Activated T-helper 17 cell treated with anti-CD3 and anti-CD28 coated beads, Interleukin-2, amount 50 U/mL, for 72 hours (primary cell): ENCODE results near the gene PACRG. TPM values are rescaled to one million over a fixed set of nuclear protein-coding genes. Genes with fewer than 3 reads are reported as not detected.

Source experiments
- ATAC-seq: fragments of 150-1000 bp; cut with Tn5 transposase; replicated peaks from 2 replicates; pipeline ENCODE4 v1.10.0; 2021; ENCODE audit warnings: mild to moderate bottlenecking, moderate library complexity
- H3K27ac Mint-ChIP-seq: one replicate; pipeline ENCODE4 v1.8.0; 2022; ENCODE audit warnings: mixed read lengths
- H3K27me3 Mint-ChIP-seq: one replicate; pipeline ENCODE4 v1.8.0; 2022; ENCODE audit warnings: mixed read lengths
- H3K36me3 Mint-ChIP-seq: one replicate; pipeline ENCODE4 v1.8.0; 2022; ENCODE audit warnings: low read depth, mild to moderate bottlenecking, mixed read lengths
- H3K4me1 Mint-ChIP-seq: one replicate; pipeline ENCODE4 v1.8.0; 2022; ENCODE audit warnings: mixed read lengths
- H3K4me3 Mint-ChIP-seq: one replicate; pipeline ENCODE4 v1.8.0; 2022; ENCODE audit warnings: mild to moderate bottlenecking, mixed read lengths
- H3K9me3 Mint-ChIP-seq: one replicate; pipeline ENCODE4 v1.8.0; 2022; ENCODE audit warnings: mixed read lengths
- total RNA-seq, 2 donors: library from RNA; stranded (reverse); gene quantifications; one replicate each; pipeline ENCODE4 v1.2.3, GENCODE V29; 2022

The PACRG gene
- total RNA-seq, 2 donors from 2014 or later, result not detected

DNA sequence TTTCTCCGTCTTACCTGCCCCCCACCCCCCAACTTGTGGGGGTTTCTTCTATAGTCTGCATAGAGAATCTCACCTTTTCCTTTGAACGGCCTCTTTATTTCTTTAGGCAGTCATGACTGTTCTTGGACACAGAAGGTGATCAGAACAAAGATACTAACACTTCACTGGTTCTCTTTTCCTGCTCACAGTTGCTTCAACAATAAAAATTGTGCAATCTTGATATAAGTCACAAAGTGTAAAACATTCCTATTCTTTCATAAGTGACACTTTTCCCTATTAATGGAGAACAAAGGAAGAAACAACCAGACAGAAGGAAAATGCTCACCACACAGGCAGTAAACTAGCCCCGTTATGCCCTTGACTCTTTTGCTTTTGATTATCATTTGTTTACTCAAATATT is 448.3 kb downstream of the PACRG start:
- Mint-ChIP-seq H3K4me1 (no peaks in the 10 kb centered on the region), H3K9me3 (no peaks in the 10 kb centered on the region), H3K27ac (no peak overlapping the region), H3K27me3 (peaks cover 18% of the 10 kb centered on the region), H3K4me3 (no peak overlapping the region), H3K36me3 (no peaks in the 10 kb centered on the region)
- no peak for ATAC-seq

DNA sequence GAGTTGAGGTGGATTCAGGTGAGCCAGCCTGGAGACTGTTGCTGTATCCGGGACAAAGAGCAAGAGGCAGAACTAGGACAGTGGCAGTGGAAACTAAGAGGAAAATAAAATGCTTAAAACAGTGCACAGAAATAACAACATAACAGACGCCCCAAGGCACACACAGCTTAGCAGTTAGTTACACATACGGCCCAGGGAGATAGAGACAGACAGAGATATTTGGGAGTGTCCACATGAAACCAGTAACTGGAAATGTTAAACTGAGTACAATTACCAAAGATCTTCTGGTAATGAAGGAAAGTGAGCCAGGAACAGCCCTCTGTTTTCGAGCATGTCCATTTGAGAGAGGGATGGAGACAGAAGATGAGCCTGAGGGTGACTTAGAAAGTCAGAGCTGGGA is 449.2 kb downstream of the PACRG start:
- Mint-ChIP-seq H3K4me1 (no peaks in the 10 kb centered on the region), H3K4me3 (no peak overlapping the region), H3K36me3 (no peaks in the 10 kb centered on the region), H3K27ac (no peak overlapping the region), H3K9me3 (no peaks in the 10 kb centered on the region), H3K27me3 (peaks cover 23% of the 10 kb centered on the region)
- no peak for ATAC-seq

DNA sequence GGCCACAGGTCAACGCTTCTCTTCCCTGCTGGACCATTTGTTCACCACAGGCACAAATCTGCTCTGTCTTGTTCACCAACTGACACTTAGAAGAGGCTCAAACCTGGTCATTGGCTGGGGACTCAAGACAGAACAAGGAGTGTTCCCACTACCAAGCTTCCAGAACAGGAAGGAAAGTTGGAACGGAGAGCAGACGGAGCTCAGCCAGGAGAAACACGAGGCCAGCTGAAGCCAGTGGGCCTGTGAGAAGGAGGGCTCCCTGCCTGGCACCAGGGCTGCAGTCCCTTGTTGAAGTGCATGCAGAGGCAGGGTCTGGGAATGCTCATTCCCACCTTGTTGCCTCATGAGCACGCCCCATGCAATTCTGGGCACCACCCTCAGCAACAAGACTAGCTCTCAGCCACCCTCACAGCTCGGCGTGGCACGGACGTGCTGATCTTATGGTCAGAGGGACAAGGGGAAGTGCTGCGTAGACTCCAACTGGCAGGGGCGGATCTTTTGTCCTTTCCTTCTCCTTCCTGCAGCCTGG is 450.2 kb downstream of the PACRG start:
- H3K27me3 Mint-ChIP-seq, result peaks cover 27% of the 10 kb centered on the region
- H3K36me3 Mint-ChIP-seq, result no peaks in the 10 kb centered on the region
- no peak overlapping the region for H3K4me3 Mint-ChIP-seq
- H3K9me3 Mint-ChIP-seq, result no peaks in the 10 kb centered on the region
- no peak for ATAC-seq
- no peak overlapping the region for H3K27ac Mint-ChIP-seq
- no peaks in the 10 kb centered on the region for H3K4me1 Mint-ChIP-seq

DNA sequence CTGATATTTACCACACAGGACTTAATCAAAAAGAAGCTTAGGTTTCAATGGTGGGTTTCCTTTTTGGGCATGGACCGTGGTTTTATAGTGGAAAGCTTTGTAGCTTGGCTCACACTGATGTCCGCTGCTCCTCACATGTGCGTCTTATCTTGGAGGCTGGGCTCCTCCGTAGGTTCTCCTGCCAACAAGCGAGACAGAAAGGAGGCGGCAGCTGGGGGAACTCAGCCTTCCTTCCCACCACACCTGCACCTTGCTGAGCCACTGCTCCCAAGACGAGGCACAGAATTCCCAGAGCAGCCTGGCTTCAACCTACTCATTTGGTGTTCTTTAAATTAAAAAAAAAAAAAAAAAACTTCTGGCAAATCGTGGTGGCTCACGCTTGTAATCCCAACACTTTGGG is 451.3 kb downstream of the PACRG start:
- Mint-ChIP-seq H3K36me3 (no peaks in the 10 kb centered on the region), H3K9me3 (no peaks in the 10 kb centered on the region), H3K4me3 (no peak overlapping the region), H3K27ac (no peak overlapping the region), H3K27me3 (peaks cover 26% of the 10 kb centered on the region), H3K4me1 (no peaks in the 10 kb centered on the region)
- ATAC-seq, result no peak

DNA sequence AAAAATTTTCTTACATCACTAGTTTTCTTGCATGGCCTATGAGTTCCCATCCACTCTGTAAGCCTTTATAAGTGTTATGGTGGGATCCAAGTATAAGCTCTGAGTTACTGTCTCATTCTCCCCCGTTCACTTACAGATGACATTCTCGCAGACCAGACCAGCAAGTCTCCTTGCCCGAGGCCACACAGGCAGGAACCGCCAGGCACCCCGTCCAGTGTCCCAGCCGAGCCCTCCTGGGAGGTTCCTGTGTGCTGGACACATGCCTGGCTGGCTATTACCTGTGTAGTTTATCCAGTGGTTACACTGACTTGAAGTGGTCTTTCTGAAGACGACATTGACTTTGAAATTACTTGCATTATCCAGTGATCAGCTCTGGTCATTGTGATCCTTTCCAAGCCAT is 451.9 kb downstream of the PACRG start:
- Mint-ChIP-seq H3K4me1 (no peaks in the 10 kb centered on the region), H3K27ac (no peak overlapping the region), H3K4me3 (no peak overlapping the region), H3K27me3 (peaks cover 28% of the 10 kb centered on the region), H3K9me3 (no peaks in the 10 kb centered on the region), H3K36me3 (no peaks in the 10 kb centered on the region)
- no peak for ATAC-seq

DNA sequence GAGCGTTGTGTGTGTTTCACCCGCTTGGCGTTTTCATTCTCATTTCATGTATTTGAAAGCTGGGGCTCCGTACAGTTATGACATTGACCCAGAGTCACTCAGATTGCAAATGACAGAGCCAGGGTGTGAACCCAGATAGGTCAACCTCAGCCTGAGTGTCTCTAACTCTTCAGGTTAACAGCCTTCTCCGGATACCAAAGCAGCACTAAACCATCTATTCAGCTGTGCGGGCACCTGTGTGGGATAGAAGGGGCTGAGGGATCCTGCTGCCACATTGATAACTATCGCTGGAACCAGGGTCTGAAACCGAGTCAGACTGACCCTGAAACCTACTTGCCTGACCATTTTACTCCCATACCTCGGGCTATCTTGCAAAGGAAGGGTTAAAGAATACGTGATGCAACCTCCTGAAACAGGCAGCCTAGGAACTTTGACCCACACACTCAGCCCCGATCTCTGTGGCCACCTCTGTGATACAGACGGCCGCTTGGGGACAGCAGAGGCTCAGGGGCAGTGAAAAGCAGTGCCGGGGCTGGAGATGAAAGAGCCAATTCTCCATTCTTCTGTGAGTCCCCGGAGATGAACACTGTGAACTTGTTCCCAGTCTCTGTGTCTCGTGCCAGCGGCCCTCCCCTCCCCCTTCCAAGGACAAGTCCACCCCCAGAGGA is 453.2 kb downstream of the PACRG start:
- Mint-ChIP-seq H3K36me3 (no peaks in the 10 kb centered on the region), H3K4me1 (no peaks in the 10 kb centered on the region), H3K4me3 (no peak overlapping the region), H3K27me3 (peaks cover 26% of the 10 kb centered on the region), H3K27ac (no peak overlapping the region), H3K9me3 (no peaks in the 10 kb centered on the region)
- ATAC-seq, result no peak

DNA sequence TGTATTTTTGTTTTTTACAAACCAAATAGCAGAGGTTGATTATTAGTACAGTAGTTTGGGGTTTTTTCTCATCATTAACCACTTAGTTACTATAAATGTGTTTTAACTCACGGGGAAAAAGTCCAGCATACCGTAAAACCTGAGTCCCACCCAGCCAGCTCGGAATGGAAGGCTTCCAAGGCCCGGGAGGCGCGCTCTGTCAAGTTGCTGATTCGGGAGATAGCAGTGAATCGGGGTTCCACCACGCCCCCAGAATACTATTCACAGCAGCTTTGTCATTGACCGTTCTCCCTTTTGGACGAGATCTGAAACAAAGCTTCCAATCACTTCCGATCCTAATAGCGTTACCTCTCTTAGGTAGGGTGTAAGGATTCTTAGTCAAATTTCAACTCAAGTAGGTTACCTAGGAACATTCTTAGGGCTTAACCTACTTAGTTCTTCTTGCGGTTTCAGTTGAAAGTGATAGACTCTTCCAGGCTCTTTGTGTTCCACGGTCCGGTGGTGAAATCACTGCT is 453.9 kb downstream of the PACRG start:
- H3K9me3 Mint-ChIP-seq, result no peaks in the 10 kb centered on the region

DNA sequence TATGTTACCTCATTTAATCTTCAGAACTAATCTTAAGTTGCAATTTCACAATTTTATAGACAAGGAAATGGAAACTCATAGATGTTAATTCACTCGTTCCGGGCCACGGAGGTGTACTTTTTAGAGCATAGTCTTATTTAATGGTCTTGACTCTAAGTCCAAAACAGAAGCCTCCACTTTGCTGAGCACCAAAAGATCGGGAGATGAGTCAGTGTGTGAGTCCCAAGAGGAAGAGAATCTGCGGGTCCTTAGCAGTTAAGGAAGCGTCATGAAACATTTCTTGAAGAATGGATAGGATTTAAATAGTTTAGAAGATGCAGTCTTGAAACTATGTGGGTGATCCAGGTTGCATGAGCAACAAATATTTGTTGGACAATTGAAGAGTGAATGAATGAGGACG is 454.9 kb downstream of the PACRG start:
- Mint-ChIP-seq H3K27me3 (peaks cover 18% of the 10 kb centered on the region), H3K27ac (no peak overlapping the region), H3K4me3 (no peak overlapping the region), H3K9me3 (no peaks in the 10 kb centered on the region), H3K36me3 (no peaks in the 10 kb centered on the region), H3K4me1 (no peaks in the 10 kb centered on the region)
- ATAC-seq, result no peak

More for the DNA sequence above, 453.9 kb downstream of the PACRG start:
- H3K27me3 Mint-ChIP-seq, result peaks cover 23% of the 10 kb centered on the region
- no peak for ATAC-seq
- H3K27ac Mint-ChIP-seq, result no peak overlapping the region
- H3K4me1 Mint-ChIP-seq, result no peaks in the 10 kb centered on the region
- no peaks in the 10 kb centered on the region for H3K36me3 Mint-ChIP-seq
- H3K4me3 Mint-ChIP-seq, result no peak overlapping the region

DNA sequence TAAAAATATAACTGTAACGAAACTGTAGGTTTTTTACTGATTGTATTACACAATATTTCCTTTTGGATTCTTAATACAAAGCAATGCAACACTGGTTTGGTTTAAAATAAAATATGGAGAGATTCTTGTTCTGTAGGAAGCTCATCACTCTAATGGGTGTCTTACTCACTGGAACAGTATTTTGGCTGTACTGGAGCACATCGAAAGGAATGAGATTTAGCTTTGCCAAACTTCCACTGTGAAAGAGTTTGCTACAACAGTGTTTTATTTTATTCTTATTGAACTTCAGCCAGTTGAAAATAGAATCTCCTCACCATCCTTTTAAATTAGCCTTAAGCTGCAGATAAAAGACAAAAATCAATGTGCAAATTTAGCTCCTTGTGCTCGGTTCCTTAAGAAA is 456.0 kb downstream of the PACRG start:
- Mint-ChIP-seq H3K4me3 (no peak overlapping the region), H3K36me3 (no peaks in the 10 kb centered on the region), H3K27ac (no peak overlapping the region), H3K9me3 (no peaks in the 10 kb centered on the region), H3K4me1 (no peaks in the 10 kb centered on the region), H3K27me3 (peaks cover 22% of the 10 kb centered on the region)
- no peak for ATAC-seq

DNA sequence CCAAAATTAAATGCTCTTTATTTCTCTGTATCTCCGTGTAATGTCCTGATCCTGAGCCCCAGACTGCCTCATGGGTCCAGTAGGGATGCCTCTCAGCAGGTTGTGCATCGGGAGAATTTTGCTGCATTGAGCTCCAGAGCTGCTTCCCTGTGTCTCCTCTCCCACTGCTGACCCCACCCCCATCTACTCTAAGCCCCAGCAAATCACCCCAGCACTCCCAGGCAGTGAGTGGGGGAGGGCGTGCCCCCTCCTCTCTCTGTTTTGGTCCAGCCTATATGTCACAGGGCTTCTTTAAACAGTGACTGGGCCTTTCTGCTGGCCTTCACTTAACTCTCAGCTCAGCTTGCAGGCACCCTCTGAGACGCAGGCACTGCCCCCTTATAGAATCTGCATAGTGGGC is 458.0 kb downstream of the PACRG start:
- no peak for ATAC-seq
- Mint-ChIP-seq H3K9me3 (no peaks in the 10 kb centered on the region), H3K27ac (no peak overlapping the region), H3K36me3 (no peaks in the 10 kb centered on the region), H3K27me3 (peaks cover 23% of the 10 kb centered on the region), H3K4me1 (no peaks in the 10 kb centered on the region), H3K4me3 (no peak overlapping the region)

DNA sequence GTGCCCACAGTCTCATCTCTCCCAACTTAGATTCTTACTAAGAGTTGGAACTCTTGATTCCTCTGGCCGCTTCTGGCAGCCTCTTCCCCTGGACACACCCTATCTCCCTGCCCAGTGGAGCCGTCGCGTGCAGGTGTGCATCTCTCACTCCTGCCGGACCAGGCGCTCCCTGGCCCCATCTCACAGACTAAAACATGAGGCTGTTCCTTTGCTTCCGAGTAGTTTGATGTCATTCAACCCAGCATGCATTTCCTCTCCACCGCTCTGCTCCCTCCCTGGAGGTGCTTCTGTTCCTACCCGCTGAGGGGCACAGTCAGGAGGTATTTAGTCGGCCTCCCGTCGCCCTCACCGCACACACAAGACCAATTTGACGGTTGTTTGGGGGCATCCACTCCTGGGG is 458.8 kb downstream of the PACRG start:
- H3K4me1 Mint-ChIP-seq, result no peaks in the 10 kb centered on the region
- H3K36me3 Mint-ChIP-seq, result no peaks in the 10 kb centered on the region
- no peak overlapping the region for H3K4me3 Mint-ChIP-seq
- no peak for ATAC-seq
- H3K9me3 Mint-ChIP-seq, result no peaks in the 10 kb centered on the region
- peaks cover 25% of the 10 kb centered on the region for H3K27me3 Mint-ChIP-seq
- H3K27ac Mint-ChIP-seq, result no peak overlapping the region

DNA sequence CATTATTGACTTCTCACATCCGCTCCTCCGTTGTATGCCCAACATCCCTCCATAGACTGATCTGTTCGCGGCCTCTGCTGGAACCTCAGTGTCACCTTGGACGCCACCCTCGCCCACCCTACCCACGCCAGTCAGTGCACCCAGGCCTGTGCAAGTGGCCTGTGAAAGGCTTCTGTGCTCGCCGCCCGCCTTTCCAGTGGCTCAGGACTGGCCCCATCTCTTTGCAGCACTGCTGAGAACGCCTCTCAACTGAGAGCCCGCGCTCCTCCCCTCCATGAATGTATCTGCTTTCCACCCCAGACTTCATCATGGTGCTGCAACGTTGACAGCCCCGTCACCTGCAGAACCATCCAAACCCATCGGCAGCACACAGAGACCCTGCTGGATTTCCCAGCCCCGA is 459.4 kb downstream of the PACRG start:
- Mint-ChIP-seq H3K9me3 (no peaks in the 10 kb centered on the region), H3K27me3 (peaks cover 20% of the 10 kb centered on the region), H3K4me1 (no peaks in the 10 kb centered on the region), H3K36me3 (no peaks in the 10 kb centered on the region), H3K4me3 (no peak overlapping the region), H3K27ac (no peak overlapping the region)
- ATAC-seq, result no peak

DNA sequence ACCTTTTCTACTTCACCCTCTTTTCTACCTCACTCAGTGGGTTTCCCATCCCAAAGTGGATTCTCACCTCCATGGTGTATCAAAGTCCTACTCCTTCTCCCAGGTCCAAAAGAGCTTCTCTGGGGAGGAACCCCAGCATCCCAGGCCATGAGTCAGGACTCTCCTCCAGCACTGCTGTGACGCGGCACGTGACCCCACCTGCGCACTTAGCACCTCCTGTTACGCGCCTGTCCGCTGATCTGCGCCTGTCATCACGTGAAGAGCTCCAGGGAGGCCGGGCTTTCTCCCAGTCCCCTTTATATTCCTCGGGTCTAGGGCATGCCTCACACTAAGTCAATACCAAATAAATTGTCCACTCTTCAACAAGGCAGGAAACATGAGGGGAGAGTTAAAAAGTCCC is 459.8 kb downstream of the PACRG start:
- Mint-ChIP-seq H3K27me3 (peaks cover 20% of the 10 kb centered on the region), H3K36me3 (no peaks in the 10 kb centered on the region), H3K4me3 (no peak overlapping the region), H3K4me1 (no peaks in the 10 kb centered on the region), H3K27ac (no peak overlapping the region), H3K9me3 (no peaks in the 10 kb centered on the region)
- no peak for ATAC-seq

DNA sequence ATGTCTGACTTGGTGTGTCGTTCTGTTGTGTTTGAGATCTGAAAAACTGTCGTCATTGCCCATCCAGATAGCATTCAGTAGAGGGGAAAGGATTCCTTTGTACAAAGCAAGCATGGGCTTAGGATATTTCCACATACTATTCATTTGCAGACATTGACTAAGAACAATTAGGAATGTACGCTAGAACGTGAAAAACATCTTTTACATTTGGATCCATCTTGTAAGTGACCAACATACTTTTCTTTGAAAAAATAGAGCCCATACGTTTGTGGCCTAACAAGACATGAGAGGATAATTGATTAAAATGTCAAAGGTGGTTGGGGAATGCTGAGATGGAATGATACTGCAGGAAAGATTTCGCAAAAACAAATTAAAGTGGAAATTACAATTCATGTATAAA is 461.0 kb downstream of the PACRG start:
- no peak overlapping the region for H3K27ac Mint-ChIP-seq
- no peaks in the 10 kb centered on the region for H3K9me3 Mint-ChIP-seq
- peaks cover 15% of the 10 kb centered on the region for H3K27me3 Mint-ChIP-seq
- no peaks in the 10 kb centered on the region for H3K36me3 Mint-ChIP-seq
- no peak overlapping the region for H3K4me3 Mint-ChIP-seq
- ATAC-seq, result no peak
- no peaks in the 10 kb centered on the region for H3K4me1 Mint-ChIP-seq

DNA sequence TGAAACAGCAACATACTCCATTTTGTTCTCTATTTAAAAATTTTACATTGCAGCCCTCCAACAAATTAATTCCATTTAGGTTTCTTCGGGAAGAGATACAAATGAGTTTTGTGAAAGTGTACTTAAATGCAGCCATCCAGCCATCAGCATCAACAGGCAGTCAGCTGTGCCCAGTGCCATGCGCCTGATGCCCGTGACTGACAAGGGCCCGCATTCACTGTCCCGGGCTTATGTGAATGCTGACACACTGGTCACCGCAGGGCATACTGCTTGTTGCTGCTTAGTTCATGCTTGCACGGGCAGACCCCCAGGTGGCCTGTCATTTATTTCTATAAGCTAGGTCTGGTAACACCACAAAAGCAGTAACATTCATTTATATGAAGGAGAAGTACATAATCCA is 461.8 kb downstream of the PACRG start:
- H3K36me3 Mint-ChIP-seq, result no peaks in the 10 kb centered on the region

More for the DNA sequence above, 461.8 kb downstream of the PACRG start:
- H3K9me3 Mint-ChIP-seq, result no peaks in the 10 kb centered on the region
- no peak overlapping the region for H3K27ac Mint-ChIP-seq
- H3K4me3 Mint-ChIP-seq, result no peak overlapping the region
- H3K27me3 Mint-ChIP-seq, result peaks cover 17% of the 10 kb centered on the region
- ATAC-seq, result no peak
- H3K4me1 Mint-ChIP-seq, result no peaks in the 10 kb centered on the region
